Smooth muscle cell (in vitro differentiated cells): ENCODE results near the gene RNF144A. TPM values are rescaled to one million over a fixed set of nuclear protein-coding genes. Genes with fewer than 3 reads are reported as not detected.

Source experiments
- DNase-seq: peaks from one replicate; lab custom pipeline; 2025; ENCODE audit not compliant: unreplicated experiment; lab: John Stamatoyannopoulos, UW
- H2AFZ ChIP-seq: fragments of 200-600 bp; sonication (generic); 2 replicates; pipeline ENCODE4 v1.6.0; 2016; ENCODE audit warnings: antibody characterized with exemption, low read depth, mild to moderate bottlenecking
- H3F3A ChIP-seq: fragments of 200-600 bp; sonication (generic); 2 replicates; pipeline ENCODE4 v1.6.0; 2017; ENCODE audit warnings: antibody characterized with exemption, low read depth
- H3K27ac ChIP-seq: fragments of 200-600 bp; sonication (generic); 2 replicates; pipeline ENCODE4 v1.5.1; 2016; ENCODE audit warnings: low read depth, mild to moderate bottlenecking
- H3K27me3 ChIP-seq: fragments of 200-600 bp; sonication (generic); 2 replicates; pipeline ENCODE4 v1.6.1; 2016; ENCODE audit warnings: low read depth, mild to moderate bottlenecking
- H3K36me3 ChIP-seq: fragments of 200-600 bp; sonication (generic); 2 replicates; pipeline ENCODE4 v1.5.1; 2016; ENCODE audit warnings: low read depth
- H3K4me1 ChIP-seq: fragments of 200-600 bp; sonication (generic); 2 replicates; pipeline ENCODE4 v1.5.1; 2016; ENCODE audit warnings: low read depth
- H3K4me2 ChIP-seq: fragments of 200-600 bp; sonication (generic); 2 replicates; pipeline ENCODE4 v1.6.0; 2016; ENCODE audit warnings: mild to moderate bottlenecking
- H3K4me3 ChIP-seq: fragments of 200-600 bp; sonication (generic); 2 replicates; pipeline ENCODE4 v1.5.1; 2016; ENCODE audit warnings: mild to moderate bottlenecking
- H3K79me2 ChIP-seq: fragments of 200-600 bp; sonication (generic); 2 replicates; pipeline ENCODE4 v1.6.0; 2016; ENCODE audit warnings: low read depth, mild to moderate bottlenecking
- H3K9ac ChIP-seq: fragments of 200-600 bp; sonication (generic); 2 replicates; pipeline ENCODE4 v1.6.0; 2016; ENCODE audit warnings: low read depth
- H3K9me3 ChIP-seq: fragments of 200-600 bp; sonication (generic); replicated peaks from 2 replicates; pipeline ENCODE4 v1.5.1; 2016; ENCODE audit warnings: low read depth
- H4K20me1 ChIP-seq: fragments of 200-600 bp; sonication (generic); 2 replicates; pipeline ENCODE4 v1.6.0; 2016; ENCODE audit warnings: low read depth
- CTCF ChIP-seq: fragments of 200-600 bp; sonication (generic); IDR thresholded peaks from 2 replicates; pipeline ENCODE4 v1.5.1; 2017; ENCODE audit warnings: borderline replicate concordance, mild to moderate bottlenecking, antibody characterized with exemption; ENCODE audit not compliant: insufficient read depth, poor library complexity, severe bottlenecking
- WGBS: methylation state at CpG from one replicate; pipeline ENCODE4 v1.1.7; 2016; ENCODE audit warnings: low lambda C conversion rate; 5-methylcytosine and 5-hydroxymethylcytosine counted together
- polyA plus RNA-seq: library from polyadenylated mRNA; unstranded; fragments of >200 nt; fragmentation: Nextera tagmentation; extraction: Ambion mirVana; gene quantifications from 2 replicates; pipeline ENCODE4 v1.2.1, GENCODE V29; 2016
- total RNA-seq: library from RNA; depleted of rRNA; stranded (reverse); fragments of >200 nt; gene quantifications from 2 replicates; pipeline ENCODE4 v1.2.3, GENCODE V29; 2014

RNF144A gene
- total and polyA plus RNA-seq, 2 experiments from 2014 or later, result 10.0 to 23.3 TPM

GRCh38 chr2:7034303-7034702 lies 117.1 kb downstream of the RNF144A start:
- Histone ChIP-seq H4K20me1 (peaks cover 5% of the 10 kb centered on the region), H3K9ac (no peak overlapping the region), H3K27ac (no peak overlapping the region), H3F3A (no peaks in the 10 kb centered on the region), H3K36me3 (no peaks in the 10 kb centered on the region), H3K4me1 (no peaks in the 10 kb centered on the region), H3K79me2 (no peaks in the 10 kb centered on the region), H3K27me3 (no peaks in the 10 kb centered on the region), H2AFZ (no peak overlapping the region), H3K9me3 (no peaks in the 10 kb centered on the region), H3K4me3 (no peak overlapping the region), H3K4me2 (no peak overlapping the region)
- DNase-seq, result no peak
- no peak for TF ChIP-seq CTCF
- WGBS, result 82% methylated on average over 14 of the region's 14 CpGs

- over 99% methylated on average over 13 of the region's 13 CpGs for WGBS
- no peak overlapping the region for H2AFZ ChIP-seq
- no peak for TF ChIP-seq CTCF
Observed at GRCh38 chr2:7035884-7036283, 118.7 kb downstream of the RNF144A start.

GRCh38 chr2:7037340-7038333 lies 120.4 kb downstream of the RNF144A start:
- H3K27me3 ChIP-seq, result no peaks in the 10 kb centered on the region
- 62% methylated on average over 18 of the region's 18 CpGs for WGBS
- no peak overlapping the region for H3K4me3 ChIP-seq
- no peak overlapping the region for H3K4me2 ChIP-seq
- H3K27ac ChIP-seq, result no peak overlapping the region
- H3K79me2 ChIP-seq, result no peaks in the 10 kb centered on the region
- H3K36me3 ChIP-seq, result no peaks in the 10 kb centered on the region
- peaks cover 5% of the 10 kb centered on the region for H4K20me1 ChIP-seq
- H3F3A ChIP-seq, result no peaks in the 10 kb centered on the region
- no peaks in the 10 kb centered on the region for H3K4me1 ChIP-seq
- H3K9me3 ChIP-seq, result no peaks in the 10 kb centered on the region
- DNase-seq, result peak; percentile 18
- no peak overlapping the region for H2AFZ ChIP-seq
- TF ChIP-seq CTCF, result peak; percentile 74
- no peak overlapping the region for H3K9ac ChIP-seq

More at GRCh38 chr2:7035884-7036283, 118.7 kb downstream of the RNF144A start:
- no peak overlapping the region for H3K9ac ChIP-seq
- no peaks in the 10 kb centered on the region for H3F3A ChIP-seq
- no peaks in the 10 kb centered on the region for H3K27me3 ChIP-seq
- no peaks in the 10 kb centered on the region for H3K36me3 ChIP-seq
- H3K4me2 ChIP-seq, result no peak overlapping the region
- no peak overlapping the region for H3K27ac ChIP-seq
- H4K20me1 ChIP-seq, result peaks cover 5% of the 10 kb centered on the region
- no peaks in the 10 kb centered on the region for H3K4me1 ChIP-seq
- H3K4me3 ChIP-seq, result no peak overlapping the region
- H3K9me3 ChIP-seq, result no peaks in the 10 kb centered on the region
- H3K79me2 ChIP-seq, result no peaks in the 10 kb centered on the region
- no peak for DNase-seq
